Stomach (tissue), 9 donors: ENCODE results near the gene FBXL20. TPM values are rescaled to one million over a fixed set of nuclear protein-coding genes. Genes with fewer than 3 reads are reported as not detected.
A peak's percentile ranks its signal among the peaks of the same experiment; 100 is the strongest.

Experiments used
- DNase-seq, 2 donors: peaks; one replicate each; pipeline versions ENCODE4 v3.0.0 to v3.0.0-alpha.2; 2013 to 2019
- H3K27ac ChIP-seq, 5 donors: fragments of 200-600 bp in 4 of 5; sonication (generic) in 4 of 5; one replicate each; pipeline ENCODE4 v1.5.1; 2013 to 2019; ENCODE audit warnings: mild to moderate bottlenecking in 1 of 5, moderate library complexity in 1 of 5
- H3K27me3 ChIP-seq, 3 donors: fragments of 200-600 bp; sonication (generic); one replicate each; pipeline ENCODE4 v1.5.1; 2017 to 2019; ENCODE audit warnings: mixed run types in 1 of 3
- H3K36me3 ChIP-seq, 4 donors: fragments of 200-600 bp; sonication (generic); 1 replicate in 3 of 4; 2 replicates in 1 of 4; pipeline ENCODE4 v1.5.1; 2016 to 2019
- H3K4me1 ChIP-seq, 4 donors: fragments of 200-600 bp; sonication (generic); one replicate each; pipeline ENCODE4 v1.5.1; 2016 to 2019
- H3K4me3 ChIP-seq, 4 donors: fragments of 200-600 bp; sonication (generic) in 3 of 4; one replicate each; pipeline ENCODE4 v1.5.1; 2016 to 2019; ENCODE audit warnings: mild to moderate bottlenecking in 1 of 4
- H3K9me3 ChIP-seq, 4 donors: fragments of 200-600 bp; sonication (generic); one replicate each; pipeline ENCODE4 v1.5.1; 2016 to 2019
- EP300 ChIP-seq: sonication (generic); formaldehyde crosslinking; IDR thresholded peaks from one replicate; pipeline ENCODE4 v1.6.1; 2017; ENCODE audit warnings: antibody characterized with exemption
- POLR2A ChIP-seq, 4 donors: fragments of 450-650 bp; IDR thresholded peaks; one replicate each; pipeline ENCODE4 v1.6.1; 2016; ENCODE audit warnings: antibody characterized with exemption in 4 of 4, control low read depth in 2 of 4, mild to moderate bottlenecking in 1 of 4, moderate library complexity in 1 of 4
- POLR2AphosphoS5 ChIP-seq, 3 donors: sonication (generic); formaldehyde crosslinking; IDR thresholded peaks; one replicate each; pipeline ENCODE4 v1.6.1; 2016; ENCODE audit warnings: antibody characterized with exemption in 3 of 3
- WGBS, 5 donors: extraction: QIAGEN DNeasy Blood & Tissue Kit in 3 of 5; methylation state at CpG; one replicate each; pipeline versions ENCODE4 v1.1.5 to v1.1.7; 2013 to 2018; 5-methylcytosine and 5-hydroxymethylcytosine counted together
- intact Hi-C: fragments of 100-400 bp; cut with DNase I; formaldehyde crosslinking; loops from one replicate; pipeline ENCODE4 v1.15.1; 2023; ENCODE audit warnings: low total_unique reads
- polyA plus RNA-seq, 3 donors: library from polyadenylated mRNA; stranded (reverse); fragments of 200-250 nt; gene quantifications; one replicate each; pipeline ENCODE4 v1.2.3, GENCODE V29; 2013
- total RNA-seq, 5 donors: library from RNA; depleted of rRNA; stranded (reverse); fragments of >200 nt; gene quantifications; one replicate each; pipeline versions ENCODE4 v1.1.0 to v1.2.3, GENCODE V29; 2014 to 2016
- TF ChIP-seq, protein P1 (sequence below), 7 experiments: fragments of 450-650 bp in 4 of 7; fragments of 200-600 bp in 3 of 7; sonication (generic) in 3 of 7; IDR thresholded peaks; one replicate each; pipeline ENCODE4 v1.5.1; 2016 to 2019; ENCODE audit warnings: antibody characterized with exemption in 7 of 7, control low read depth in 2 of 7, mild to moderate bottlenecking in 1 of 7
- donor health status: healthy with polysubstance abuse.
- donor health status: Bipolar disorder and iron deficiency.
- donor health status: healthy.

The FBXL20 gene
- total and polyA plus RNA-seq, 8 donors = 1.5 to 18.4 (median 8.0) TPM

DNA sequence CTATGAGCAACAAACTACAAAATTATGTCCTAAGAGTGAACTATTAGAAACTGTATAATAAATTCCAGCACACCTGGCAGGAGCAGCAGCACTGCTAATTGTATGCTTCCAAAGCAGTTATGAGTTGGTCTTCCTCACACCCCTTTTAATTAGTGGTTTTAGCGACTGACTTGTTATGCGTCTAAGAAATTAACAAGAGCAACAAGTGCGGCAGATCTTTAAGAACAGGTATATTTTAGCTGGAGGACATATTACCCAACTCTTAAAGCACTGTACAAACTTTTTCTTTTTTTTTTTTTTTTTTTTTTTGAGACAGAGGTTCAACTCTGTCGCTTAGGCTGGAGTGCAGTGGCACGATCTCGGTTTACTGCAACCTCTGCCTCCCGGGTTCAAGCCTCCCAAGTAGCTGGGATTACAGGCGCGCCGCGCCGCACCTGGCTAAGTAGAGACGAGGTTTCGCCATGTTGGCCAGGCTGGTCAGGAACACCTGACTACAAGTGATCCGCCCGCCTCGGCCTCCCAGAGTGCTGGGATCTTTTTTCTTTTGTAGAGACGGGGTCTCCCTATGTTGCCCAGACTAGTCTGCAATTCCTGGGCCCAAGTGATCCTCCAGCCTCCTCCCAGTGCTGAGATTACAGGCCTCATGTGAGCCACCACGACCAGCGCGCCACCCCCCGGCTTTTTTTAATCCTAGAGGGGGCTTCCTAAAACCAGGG is 1.6 kb upstream of the FBXL20 start:
- Histone ChIP-seq H3K36me3 (peaks cover 4 to 37% (median 31%) of the 10 kb centered on the region in 4 donors), H3K27ac (no peak overlapping the region), H3K4me3 (no peak overlapping the region), H3K4me1 (peaks cover 12 to 35% (median 30%) of the 10 kb centered on the region in 4 donors), H3K27me3 (no peaks in the 10 kb centered on the region), H3K9me3 (no peaks in the 10 kb centered on the region)
- no peak for DNase-seq
- no peak for TF ChIP-seq POLR2AphosphoS5 (IDR thresholded peaks at IDR 0.05)
- TF ChIP-seq EP300 = no peak
- TF ChIP-seq, protein P1, sequence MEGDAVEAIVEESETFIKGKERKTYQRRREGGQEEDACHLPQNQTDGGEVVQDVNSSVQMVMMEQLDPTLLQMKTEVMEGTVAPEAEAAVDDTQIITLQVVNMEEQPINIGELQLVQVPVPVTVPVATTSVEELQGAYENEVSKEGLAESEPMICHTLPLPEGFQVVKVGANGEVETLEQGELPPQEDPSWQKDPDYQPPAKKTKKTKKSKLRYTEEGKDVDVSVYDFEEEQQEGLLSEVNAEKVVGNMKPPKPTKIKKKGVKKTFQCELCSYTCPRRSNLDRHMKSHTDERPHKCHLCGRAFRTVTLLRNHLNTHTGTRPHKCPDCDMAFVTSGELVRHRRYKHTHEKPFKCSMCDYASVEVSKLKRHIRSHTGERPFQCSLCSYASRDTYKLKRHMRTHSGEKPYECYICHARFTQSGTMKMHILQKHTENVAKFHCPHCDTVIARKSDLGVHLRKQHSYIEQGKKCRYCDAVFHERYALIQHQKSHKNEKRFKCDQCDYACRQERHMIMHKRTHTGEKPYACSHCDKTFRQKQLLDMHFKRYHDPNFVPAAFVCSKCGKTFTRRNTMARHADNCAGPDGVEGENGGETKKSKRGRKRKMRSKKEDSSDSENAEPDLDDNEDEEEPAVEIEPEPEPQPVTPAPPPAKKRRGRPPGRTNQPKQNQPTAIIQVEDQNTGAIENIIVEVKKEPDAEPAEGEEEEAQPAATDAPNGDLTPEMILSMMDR (IDR thresholded peaks at IDR 0.05) = no peak
- no peak for TF ChIP-seq POLR2A (IDR thresholded peaks at IDR 0.05)
- 57 to 70% (median 62%) methylated on average over 18 to 22 of the region's 22 CpGs for WGBS, 5 donors
- intact Hi-C loops = no loop called here

DNA sequence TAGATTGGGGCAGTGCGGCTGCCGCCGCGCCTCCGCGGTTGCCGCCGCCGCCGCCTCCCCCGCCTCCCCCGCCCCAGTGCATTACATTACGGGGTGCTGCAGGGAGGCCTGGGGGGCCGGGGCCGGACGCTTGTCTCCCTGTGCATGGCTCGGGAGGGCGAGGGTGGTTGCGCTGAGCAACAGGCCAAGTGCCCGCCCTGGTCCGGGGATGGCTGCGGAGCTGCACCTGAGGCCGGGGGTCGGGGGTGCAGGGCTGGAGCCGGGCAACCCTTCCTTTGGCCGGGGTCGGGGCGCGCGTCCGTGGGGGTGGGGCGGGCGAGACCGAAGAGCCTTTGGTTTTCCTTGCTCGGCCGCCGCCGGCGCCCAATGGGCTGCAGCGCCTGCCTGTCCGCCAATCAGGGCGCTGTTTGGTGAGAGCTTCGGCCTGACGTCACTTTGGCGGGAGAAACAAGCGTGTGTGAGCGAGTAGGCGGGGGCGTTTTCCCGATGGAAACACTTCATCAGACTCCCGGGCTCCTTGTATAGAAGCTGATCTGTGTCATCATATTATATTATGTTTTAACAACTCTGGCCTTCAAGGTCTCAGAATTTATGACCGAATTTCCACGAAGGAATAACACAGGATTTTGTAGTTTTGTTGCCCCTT is 941 bp upstream of the FBXL20 start:
- Histone ChIP-seq H3K27me3 (no peaks in the 10 kb centered on the region), H3K4me3 (peak overlapping the region; percentile 90 to 100 (median 98)), H3K4me1 (peaks cover 12 to 42% (median 34%) of the 10 kb centered on the region in 4 donors), H3K9me3 (no peaks in the 10 kb centered on the region), H3K36me3 (peaks cover 0 to 30% (median 24%) of the 10 kb centered on the region in 4 donors), H3K27ac (peak overlapping the region; percentile 88 to 93 (median 92))
- WGBS, 5 donors = 0 to 1% (median 1%) methylated on average over 15 to 53 of the region's 53 CpGs
- intact Hi-C loops = no loop called here
- DNase-seq = peak; percentile 93 to 97
- peak in 2 of 3 donors; percentile 12 to 43 for TF ChIP-seq POLR2AphosphoS5 (IDR thresholded peaks at IDR 0.05)
- TF ChIP-seq EP300 = no peak

DNA sequence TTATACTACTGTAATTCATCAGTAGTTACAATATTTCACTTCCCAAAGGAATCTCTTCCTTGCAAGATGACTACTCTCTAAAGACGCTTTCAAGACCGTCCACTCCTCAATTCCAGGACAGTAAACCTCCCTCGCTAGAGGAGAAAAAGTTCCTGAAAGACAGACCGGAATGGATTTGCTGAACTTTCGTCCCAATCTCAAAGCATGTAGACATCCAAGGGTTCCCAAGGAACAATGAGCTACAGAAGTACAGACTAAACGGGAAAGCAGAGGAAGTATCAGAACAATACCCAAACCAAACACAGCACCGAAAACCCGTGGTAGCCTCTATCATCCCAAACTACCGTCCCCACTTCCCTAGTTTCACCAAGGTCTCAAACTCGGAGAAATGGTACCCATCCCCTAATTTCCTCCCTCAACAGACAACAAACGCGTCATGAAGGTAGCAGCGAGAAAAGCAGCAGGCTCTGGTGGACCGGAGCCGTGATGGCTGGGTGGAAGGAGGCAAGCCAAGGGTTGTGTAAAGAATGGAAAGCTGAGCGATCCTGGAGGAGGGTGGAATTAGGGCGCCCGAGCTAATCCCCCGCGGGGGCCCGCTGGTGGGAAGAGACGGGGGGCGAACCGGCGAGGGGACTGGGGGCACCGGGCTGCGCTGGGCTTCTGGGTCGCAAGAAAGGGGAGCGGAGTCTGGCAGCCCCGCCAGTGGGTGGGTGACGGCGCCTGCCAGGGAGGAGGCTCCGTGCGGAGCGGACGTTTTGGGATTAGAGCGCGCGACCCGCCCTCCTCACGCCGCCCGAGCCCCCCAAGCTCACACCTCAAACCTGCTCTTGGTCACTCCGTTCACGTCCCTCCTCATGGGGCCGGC is 647 bp downstream of the FBXL20 start:
- Histone ChIP-seq H3K9me3 (no peaks in the 10 kb centered on the region), H3K4me3 (peak overlapping the region; percentile 90 to 100 (median 98)), H3K27ac (peak overlapping the region; percentile 88 to 93 (median 92)), H3K27me3 (no peaks in the 10 kb centered on the region), H3K36me3 (peaks cover 0 to 14% (median 10%) of the 10 kb centered on the region in 4 donors), H3K4me1 (peaks cover 12 to 49% (median 37%) of the 10 kb centered on the region in 4 donors)
- 1 to 2% (median 1%) methylated on average over 38 to 46 of the region's 46 CpGs for WGBS, 5 donors
- intact Hi-C loops = no loop called here
- peak in 1 of 2 donors; percentile 27 for DNase-seq
- TF ChIP-seq EP300 = no peak
- TF ChIP-seq, protein P1 (IDR thresholded peaks at IDR 0.05) = no peak
- TF ChIP-seq POLR2A (IDR thresholded peaks at IDR 0.05) = no peak
- no peak for TF ChIP-seq POLR2AphosphoS5 (IDR thresholded peaks at IDR 0.05)

DNA sequence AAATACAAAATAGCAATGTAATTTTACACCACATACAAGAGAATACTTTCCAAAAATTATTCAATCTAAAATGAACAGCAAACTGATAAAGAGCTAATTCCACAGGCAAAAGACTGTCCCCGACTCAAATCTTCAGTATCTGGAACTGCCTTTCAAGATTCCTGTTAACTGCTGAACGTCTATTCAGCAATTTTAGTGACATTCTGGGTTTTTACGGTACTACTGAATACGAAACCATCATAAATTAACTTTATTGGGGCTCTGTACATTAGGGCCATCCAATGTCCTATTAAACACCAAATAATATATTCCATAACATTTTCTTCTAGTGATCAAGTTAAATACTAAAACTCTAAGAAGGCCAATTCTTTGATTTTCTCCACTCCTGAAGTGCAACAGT is 1.6 kb downstream of the FBXL20 start:
- H3K27me3 ChIP-seq = no peaks in the 10 kb centered on the region
- intact Hi-C loops = no loop called here
- DNase-seq = no peak
- H3K9me3 ChIP-seq = no peaks in the 10 kb centered on the region
- peaks cover 0 to 5% (median under 1%) of the 10 kb centered on the region in 4 donors for H3K36me3 ChIP-seq
- WGBS, 5 donors = 56 to 60% (median 59%) methylated on average over 4 of the region's 4 CpGs
- H3K4me3 ChIP-seq = peak overlapping the region in 3 of 4 donors; percentile 97 to 100 (median 100)
- peak overlapping the region in 1 of 5 donors; percentile 92 for H3K27ac ChIP-seq
- peaks cover 12 to 57% (median 37%) of the 10 kb centered on the region in 4 donors for H3K4me1 ChIP-seq
- TF ChIP-seq POLR2A (IDR thresholded peaks at IDR 0.05) (no peak), EP300 (no peak), POLR2AphosphoS5 (IDR thresholded peaks at IDR 0.05) (no peak)
- TF ChIP-seq, protein P1 (IDR thresholded peaks at IDR 0.05) = no peak
